Keratinocyte (primary cell): Measurements from ENCODE around the gene MYL6. TPM values are rescaled to one million over a fixed set of nuclear protein-coding genes. Genes with fewer than 3 reads are reported as not detected.

Experiments
- DNase-seq: peaks from one replicate; pipeline ENCODE4 v3.0.0-alpha.2; 2011; ENCODE audit warnings: low read depth, missing footprints, low spot score
- FAIRE-seq: peaks from 2 replicates; lab custom pipeline; 2011; peaks lifted over from hg19 to GRCh38; lab: Jason Lieb, UNC
- H2AFZ ChIP-seq: 2 replicates; pipeline ENCODE4 v1.6.0; 2012; ENCODE audit warnings: low read length, control low read depth, inconsistent platforms; ENCODE audit not compliant: control insufficient read depth
- H3K27ac ChIP-seq: 2 replicates; pipeline ENCODE4 v1.5.1; 2011; ENCODE audit warnings: low read length; ENCODE audit not compliant: control insufficient read depth, insufficient read depth
- H3K27me3 ChIP-seq: 3 replicates; pipeline ENCODE4 v1.6.0; 2011; ENCODE audit warnings: low read length; ENCODE audit not compliant: control insufficient read depth, insufficient read depth; ENCODE audit errors: extremely low read depth
- H3K36me3 ChIP-seq, 2 experiments: 2 replicates in 1 of 2; 3 replicates in 1 of 2; pipeline ENCODE4 v1.5.1; 2011; ENCODE audit warnings: low read length in 2 of 2, mild to moderate bottlenecking in 1 of 2; ENCODE audit not compliant: control insufficient read depth in 2 of 2, insufficient read depth in 2 of 2; ENCODE audit errors: extremely low read depth in 1 of 2
- H3K4me1 ChIP-seq: 3 replicates; pipeline ENCODE4 v1.5.1; 2011; ENCODE audit warnings: low read length; ENCODE audit not compliant: control insufficient read depth, insufficient read depth; ENCODE audit errors: extremely low read depth
- H3K4me2 ChIP-seq: 3 replicates; pipeline ENCODE4 v1.6.0; 2011; ENCODE audit warnings: low read depth, low read length; ENCODE audit not compliant: control insufficient read depth, insufficient read depth; ENCODE audit errors: extremely low read depth
- H3K4me3 ChIP-seq, 3 experiments: fragments of 200-600 bp in 1 of 3; sonication (generic) in 1 of 3; 2 replicates in 2 of 3; 3 replicates in 1 of 3; pipeline ENCODE4 v1.5.1; 2011 to 2016; ENCODE audit warnings: low read length in 3 of 3, mild to moderate bottlenecking in 3 of 3, control low read depth in 2 of 3, inconsistent platforms in 1 of 3, low read depth in 1 of 3, mixed read lengths in 1 of 3, mixed run types in 1 of 3, moderate library complexity in 1 of 3; ENCODE audit not compliant: control insufficient read depth in 2 of 3, insufficient read depth in 2 of 3; ENCODE audit errors: extremely low read depth in 1 of 3
- H3K79me2 ChIP-seq: 2 replicates; pipeline ENCODE4 v1.6.0; 2012; ENCODE audit warnings: low read length; ENCODE audit not compliant: control insufficient read depth, insufficient read depth
- H3K9ac ChIP-seq: 3 replicates; pipeline ENCODE4 v1.6.0; 2011; ENCODE audit warnings: low read length; ENCODE audit not compliant: control insufficient read depth, insufficient read depth; ENCODE audit errors: extremely low read depth
- H3K9me1 ChIP-seq: 3 replicates; pipeline ENCODE4 v1.6.0; 2011; ENCODE audit warnings: low read length; ENCODE audit not compliant: control insufficient read depth, insufficient read depth; ENCODE audit errors: extremely low read depth
- H3K9me3 ChIP-seq: 2 replicates; pipeline ENCODE4 v1.5.1; 2012; ENCODE audit warnings: low read depth, low read length; ENCODE audit not compliant: control insufficient read depth
- H4K20me1 ChIP-seq: 3 replicates; pipeline ENCODE4 v1.6.0; 2011; ENCODE audit warnings: low read length; ENCODE audit not compliant: control insufficient read depth, insufficient read depth; ENCODE audit errors: extremely low read depth
- EZH2 ChIP-seq: IDR thresholded peaks from one replicate; pipeline ENCODE4 v1.6.1; 2012; ENCODE audit warnings: inconsistent platforms, mild to moderate bottlenecking, low read length, moderate library complexity
- dilution Hi-C: fragments of 300-500 bp; cut with MboI; formaldehyde crosslinking; loops from one replicate; pipeline ENCODE4 v1.7.0; 2020; ENCODE audit warnings: low sequenced_read_pairs; ENCODE audit not compliant: extremely low pct_ligation_motif_present
- polyA plus RNA-seq, 5 experiments: library from polyadenylated mRNA; depleted of rRNA in 3 of 5; stranded (reverse) in 3 of 5; stranded (forward) in 1 of 5; unstranded in 1 of 5; fragments of >200 nt; gene quantifications; 1 replicate in 1 of 5; 2 replicates in 3 of 5; 3 replicates in 1 of 5; pipeline versions ENCODE4 v1.2.1 to v1.2.3, GENCODE V29; 2011 to 2012; ENCODE audit warnings: missing spikeins in 2 of 5, low read depth in 1 of 5, low replicate concordance in 1 of 5
- TF ChIP-seq, protein P1 (sequence below), 3 experiments: IDR thresholded peaks in 1 of 3; conservative IDR thresholded peaks in 1 of 3; optimal IDR thresholded peaks in 1 of 3; 2 replicates in 2 of 3; 3 replicates in 1 of 3; pipeline versions ENCODE3 to v1.5.1; 2011; ENCODE audit warnings: low read length in 3 of 3, mild to moderate bottlenecking in 3 of 3, moderate library complexity in 2 of 3, control low read depth in 1 of 3, inconsistent platforms in 1 of 3; ENCODE audit not compliant: insufficient read depth in 2 of 3; ENCODE audit errors: extremely low read depth in 1 of 3

The MYL6 gene
- polyA plus RNA-seq, 1 donor (not counting 4 experiments of a cell fraction or from before 2014, with no cell fraction given), result 4,542 TPM

DNA sequence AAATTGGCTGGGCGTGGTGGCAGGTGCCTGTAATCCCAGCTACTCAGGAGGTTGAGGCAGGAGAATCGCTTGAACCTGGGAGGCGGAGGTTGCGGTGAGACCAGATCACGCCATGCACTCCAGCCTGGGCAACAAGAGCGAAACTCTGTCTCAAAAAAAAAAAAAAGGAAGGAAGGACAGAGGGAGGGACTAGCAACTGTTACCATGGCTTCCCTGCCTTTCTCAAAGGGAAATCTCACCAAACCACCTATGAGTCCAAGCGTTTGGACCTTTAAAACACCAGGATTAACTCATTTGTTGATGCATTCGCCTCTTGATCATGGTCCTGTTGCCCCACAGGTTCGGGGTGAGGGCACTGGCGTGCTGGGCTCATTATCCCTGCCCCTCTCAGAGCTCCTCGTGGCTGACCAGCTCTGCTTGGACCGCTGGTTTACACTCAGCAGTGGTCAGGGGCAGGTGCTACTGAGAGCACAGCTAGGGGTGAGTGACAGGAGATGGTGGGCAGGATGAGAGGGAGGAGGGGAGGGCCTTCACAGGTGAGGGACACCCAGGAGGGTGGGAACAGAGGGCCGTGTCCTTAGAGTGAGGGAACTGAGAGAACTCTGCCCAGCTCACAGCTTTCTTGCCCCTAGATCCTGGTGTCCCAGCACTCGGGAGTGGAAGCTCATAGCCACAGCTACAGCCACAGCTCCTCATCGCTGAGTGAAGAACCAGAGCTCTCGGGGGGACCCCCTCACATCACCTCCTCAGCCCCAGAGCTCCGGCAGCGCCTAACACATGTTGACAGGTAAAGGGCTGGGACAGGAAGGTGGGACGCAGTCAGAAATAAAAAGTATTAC is 16.0 kb upstream of the MYL6 start:
- H3K4me3 ChIP-seq, result no peak overlapping the region
- no peak overlapping the region for H3K9ac ChIP-seq
- no peak for DNase-seq
- dilution Hi-C loops, result no loop called here
- H3K79me2 ChIP-seq, result no peaks in the 10 kb centered on the region
- H3K27me3 ChIP-seq, result no peaks in the 10 kb centered on the region
- H3K4me1 ChIP-seq, result no peaks in the 10 kb centered on the region
- H4K20me1 ChIP-seq, result no peaks in the 10 kb centered on the region
- H3K9me3 ChIP-seq, result no peaks in the 10 kb centered on the region
- FAIRE-seq, result no peak
- TF ChIP-seq EZH2, result no peak
- no peak overlapping the region for H3K4me2 ChIP-seq
- H3K36me3 ChIP-seq, result peaks cover 49 to 50% of the 10 kb centered on the region in 2 experiments
- H3K9me1 ChIP-seq, result no peaks in the 10 kb centered on the region
- H3K27ac ChIP-seq, result no peak overlapping the region
- H2AFZ ChIP-seq, result no peak overlapping the region

DNA sequence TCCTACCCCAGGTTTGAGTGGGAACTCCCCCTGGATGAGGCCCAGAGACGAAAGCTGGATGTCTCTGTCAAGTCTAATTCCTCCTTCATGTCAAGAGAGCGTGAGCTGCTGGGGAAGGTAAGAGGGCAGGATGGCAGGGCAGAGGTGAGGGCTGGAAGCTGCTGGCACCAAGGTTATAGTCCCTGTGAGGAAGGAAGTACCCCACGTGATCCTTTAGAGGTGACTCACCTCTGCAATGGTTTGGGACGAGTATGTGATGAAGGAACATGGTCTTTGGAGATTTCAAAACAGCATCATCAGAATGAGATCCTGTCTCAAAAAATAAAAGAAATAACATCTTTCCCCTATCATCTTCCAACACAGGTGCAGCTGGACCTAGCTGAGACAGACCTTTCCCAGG is 14.9 kb upstream of the MYL6 start:
- H3K4me1 ChIP-seq, result no peaks in the 10 kb centered on the region
- H3K79me2 ChIP-seq, result no peaks in the 10 kb centered on the region
- no peak overlapping the region for H3K4me3 ChIP-seq
- H3K9me3 ChIP-seq, result no peaks in the 10 kb centered on the region
- H3K27ac ChIP-seq, result no peak overlapping the region
- H2AFZ ChIP-seq, result no peak overlapping the region
- H4K20me1 ChIP-seq, result no peaks in the 10 kb centered on the region
- dilution Hi-C loops, result no loop called here
- peaks cover 39 to 43% of the 10 kb centered on the region in 2 experiments for H3K36me3 ChIP-seq
- FAIRE-seq, result no peak
- H3K27me3 ChIP-seq, result no peaks in the 10 kb centered on the region
- H3K9ac ChIP-seq, result no peak overlapping the region
- no peak for DNase-seq
- no peak overlapping the region for H3K4me2 ChIP-seq
- H3K9me1 ChIP-seq, result no peaks in the 10 kb centered on the region
- TF ChIP-seq EZH2, result no peak
- TF ChIP-seq, protein P1, sequence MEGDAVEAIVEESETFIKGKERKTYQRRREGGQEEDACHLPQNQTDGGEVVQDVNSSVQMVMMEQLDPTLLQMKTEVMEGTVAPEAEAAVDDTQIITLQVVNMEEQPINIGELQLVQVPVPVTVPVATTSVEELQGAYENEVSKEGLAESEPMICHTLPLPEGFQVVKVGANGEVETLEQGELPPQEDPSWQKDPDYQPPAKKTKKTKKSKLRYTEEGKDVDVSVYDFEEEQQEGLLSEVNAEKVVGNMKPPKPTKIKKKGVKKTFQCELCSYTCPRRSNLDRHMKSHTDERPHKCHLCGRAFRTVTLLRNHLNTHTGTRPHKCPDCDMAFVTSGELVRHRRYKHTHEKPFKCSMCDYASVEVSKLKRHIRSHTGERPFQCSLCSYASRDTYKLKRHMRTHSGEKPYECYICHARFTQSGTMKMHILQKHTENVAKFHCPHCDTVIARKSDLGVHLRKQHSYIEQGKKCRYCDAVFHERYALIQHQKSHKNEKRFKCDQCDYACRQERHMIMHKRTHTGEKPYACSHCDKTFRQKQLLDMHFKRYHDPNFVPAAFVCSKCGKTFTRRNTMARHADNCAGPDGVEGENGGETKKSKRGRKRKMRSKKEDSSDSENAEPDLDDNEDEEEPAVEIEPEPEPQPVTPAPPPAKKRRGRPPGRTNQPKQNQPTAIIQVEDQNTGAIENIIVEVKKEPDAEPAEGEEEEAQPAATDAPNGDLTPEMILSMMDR (optimal IDR thresholded peaks at IDR 0.05 in 1 of 3, IDR thresholded peaks at IDR 0.05 in 1 of 3, conservative IDR thresholded peaks at IDR 0.05 in 1 of 3; ENCODE audit: extremely low read depth in 1 of 3, insufficient read depth in 2 of 3, low read length in 3 of 3), result no peak
